Body of pancreas (tissue), 4 donors: ENCODE measurements around the gene ARHGEF19.

Experiments used
- CTCF ChIP-seq, 7 experiments: fragments of 450-650 bp in 4 of 7; fragments of 200-600 bp in 3 of 7; sonication (generic) in 3 of 7; IDR thresholded peaks; one replicate each; pipeline ENCODE4 v1.5.1; 2016 to 2019; ENCODE audit warnings: antibody characterized with exemption in 7 of 7
- POLR2A ChIP-seq, 3 donors: fragments of 450-650 bp; IDR thresholded peaks; one replicate each; pipeline ENCODE4 v1.6.1; 2016; ENCODE audit warnings: antibody characterized with exemption in 3 of 3, mild to moderate bottlenecking in 2 of 3

GRCh38 chr1:16183765-16184556 lies 28.5 kb downstream of the ARHGEF19 start:
- TF ChIP-seq CTCF (IDR thresholded peaks at IDR 0.05) (no peak), POLR2A (IDR thresholded peaks at IDR 0.05) (no peak)
